ENCODE results near the gene MYO1D.

DNA sequence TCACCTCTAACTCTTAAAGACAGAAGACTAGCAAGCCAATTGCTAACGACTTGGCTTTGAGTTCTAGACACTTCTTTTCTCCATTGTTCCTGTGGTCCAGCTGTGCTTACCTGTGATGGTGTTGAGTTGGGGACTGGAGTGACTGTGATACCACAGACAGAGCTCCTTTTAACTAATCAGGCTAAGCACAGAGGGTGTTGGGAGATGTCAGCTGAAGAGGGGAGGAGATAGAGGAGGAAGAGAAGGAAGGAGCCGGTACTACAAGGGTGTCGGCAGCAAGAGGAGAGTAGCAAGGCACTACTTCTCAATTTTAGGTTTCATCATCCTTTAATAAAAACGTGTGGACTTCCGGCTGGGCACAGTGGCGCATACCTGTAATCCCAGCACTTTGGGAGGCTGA lies 5.1 kb upstream of the MYO1D start:
- TF ChIP-seq, protein P1, sequence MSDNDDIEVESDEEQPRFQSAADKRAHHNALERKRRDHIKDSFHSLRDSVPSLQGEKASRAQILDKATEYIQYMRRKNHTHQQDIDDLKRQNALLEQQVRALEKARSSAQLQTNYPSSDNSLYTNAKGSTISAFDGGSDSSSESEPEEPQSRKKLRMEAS (IDR thresholded peaks at IDR 0.05), result no peak
- no peak for TF ChIP-seq ZBTB7A (IDR thresholded peaks at IDR 0.05; ENCODE audit: low read depth)
- TF ChIP-seq, protein P2, sequence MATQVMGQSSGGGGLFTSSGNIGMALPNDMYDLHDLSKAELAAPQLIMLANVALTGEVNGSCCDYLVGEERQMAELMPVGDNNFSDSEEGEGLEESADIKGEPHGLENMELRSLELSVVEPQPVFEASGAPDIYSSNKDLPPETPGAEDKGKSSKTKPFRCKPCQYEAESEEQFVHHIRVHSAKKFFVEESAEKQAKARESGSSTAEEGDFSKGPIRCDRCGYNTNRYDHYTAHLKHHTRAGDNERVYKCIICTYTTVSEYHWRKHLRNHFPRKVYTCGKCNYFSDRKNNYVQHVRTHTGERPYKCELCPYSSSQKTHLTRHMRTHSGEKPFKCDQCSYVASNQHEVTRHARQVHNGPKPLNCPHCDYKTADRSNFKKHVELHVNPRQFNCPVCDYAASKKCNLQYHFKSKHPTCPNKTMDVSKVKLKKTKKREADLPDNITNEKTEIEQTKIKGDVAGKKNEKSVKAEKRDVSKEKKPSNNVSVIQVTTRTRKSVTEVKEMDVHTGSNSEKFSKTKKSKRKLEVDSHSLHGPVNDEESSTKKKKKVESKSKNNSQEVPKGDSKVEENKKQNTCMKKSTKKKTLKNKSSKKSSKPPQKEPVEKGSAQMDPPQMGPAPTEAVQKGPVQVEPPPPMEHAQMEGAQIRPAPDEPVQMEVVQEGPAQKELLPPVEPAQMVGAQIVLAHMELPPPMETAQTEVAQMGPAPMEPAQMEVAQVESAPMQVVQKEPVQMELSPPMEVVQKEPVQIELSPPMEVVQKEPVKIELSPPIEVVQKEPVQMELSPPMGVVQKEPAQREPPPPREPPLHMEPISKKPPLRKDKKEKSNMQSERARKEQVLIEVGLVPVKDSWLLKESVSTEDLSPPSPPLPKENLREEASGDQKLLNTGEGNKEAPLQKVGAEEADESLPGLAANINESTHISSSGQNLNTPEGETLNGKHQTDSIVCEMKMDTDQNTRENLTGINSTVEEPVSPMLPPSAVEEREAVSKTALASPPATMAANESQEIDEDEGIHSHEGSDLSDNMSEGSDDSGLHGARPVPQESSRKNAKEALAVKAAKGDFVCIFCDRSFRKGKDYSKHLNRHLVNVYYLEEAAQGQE (IDR thresholded peaks at IDR 0.05; ENCODE audit: low read depth), result no peak
- no peak for TF ChIP-seq CREB1 (IDR thresholded peaks at IDR 0.05; ENCODE audit: low read depth)
- no peak for TF ChIP-seq RAD21 (IDR thresholded peaks at IDR 0.05; ENCODE audit: low read depth)

Measured in Ishikawa (cell line).